ENCODE measurements around the gene RBMX.
"Not testable (repeated sequence)": the region's sequence is repeated elsewhere in the genome, so short reads cannot be mapped to it uniquely, and the experiment has no call there.

Gene RBMX

DNA sequence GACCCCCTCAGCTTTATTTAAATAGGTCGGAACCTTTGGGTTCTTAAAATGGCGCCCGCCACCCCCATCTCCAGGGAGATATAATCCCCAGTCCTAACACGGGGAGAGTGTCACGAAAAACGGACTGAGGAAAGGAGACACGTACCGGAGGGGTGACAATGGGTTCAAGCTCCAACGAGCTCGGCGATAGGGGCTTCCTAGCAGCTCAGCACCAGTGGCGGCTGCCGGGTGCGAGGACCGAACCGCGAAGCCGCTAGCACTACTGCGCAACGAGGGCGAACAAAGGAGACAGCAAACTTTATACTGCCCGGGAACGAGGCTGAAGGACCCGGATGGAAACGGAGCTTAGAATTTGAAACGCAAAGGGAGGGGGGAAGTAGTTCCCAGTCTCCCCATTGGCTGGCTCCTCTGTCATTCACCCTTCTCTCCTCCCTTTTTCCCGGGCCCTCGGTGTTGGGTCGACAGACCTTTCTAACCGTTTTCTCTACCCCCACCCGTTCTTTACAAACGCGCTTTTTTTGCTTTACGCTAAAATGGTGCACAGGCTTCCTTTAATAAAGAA is at the start of gene RBMX:
Gene RBMX, minus strand, starts transcription at position 274 of the 562 bp plus-strand sequence. CDS start 1,298 bp downstream, outside the sequence.
- peak; percentile 73 to 76 for DNase-seq (ENCODE audit: low read depth in 2 of 2)

DNA sequence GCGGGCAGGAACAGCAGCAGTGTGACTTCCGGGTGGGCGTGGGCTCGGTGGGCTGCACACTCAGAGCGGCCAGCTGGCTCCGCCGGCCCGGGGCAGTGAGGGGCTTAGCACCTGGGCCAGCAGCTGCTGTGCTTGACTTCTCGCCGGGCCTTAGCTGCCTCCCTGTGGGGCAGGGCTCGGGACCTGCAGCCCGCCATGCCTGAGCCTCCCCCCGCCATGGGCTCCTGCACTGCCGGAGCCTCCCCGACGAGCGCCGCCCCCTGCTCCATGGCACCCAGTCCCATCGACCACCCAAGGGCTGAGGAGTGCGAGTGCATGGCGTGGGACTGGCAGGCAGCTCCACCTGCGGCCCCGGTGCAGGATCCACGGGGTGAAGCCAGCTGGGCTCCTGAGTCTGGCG is 40.9 kb upstream of the RBMX start:
- DNase-seq (ENCODE audit: low read depth in 2 of 2): not testable (repeated sequence)

DNA sequence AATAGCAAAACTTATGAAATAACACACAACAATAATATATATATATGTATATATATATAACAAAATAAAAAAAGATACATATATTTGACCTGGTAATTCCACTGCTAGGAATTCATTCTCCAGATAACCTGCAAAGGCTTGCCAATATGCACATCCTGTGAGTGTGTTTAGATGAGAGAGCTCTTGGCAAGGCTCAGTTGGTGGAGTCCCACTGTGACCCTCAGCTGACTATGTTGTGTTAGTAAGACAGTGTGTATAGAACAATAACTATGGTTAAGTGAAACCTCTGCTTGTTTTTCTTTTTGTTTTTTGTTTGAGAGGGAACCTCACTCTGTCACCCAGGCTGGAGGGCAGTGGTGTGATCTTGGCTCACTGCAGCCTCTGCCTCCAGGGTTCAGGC is 39.5 kb upstream of the RBMX start:
- no peak for DNase-seq (ENCODE audit: low read depth in 2 of 2)

DNA sequence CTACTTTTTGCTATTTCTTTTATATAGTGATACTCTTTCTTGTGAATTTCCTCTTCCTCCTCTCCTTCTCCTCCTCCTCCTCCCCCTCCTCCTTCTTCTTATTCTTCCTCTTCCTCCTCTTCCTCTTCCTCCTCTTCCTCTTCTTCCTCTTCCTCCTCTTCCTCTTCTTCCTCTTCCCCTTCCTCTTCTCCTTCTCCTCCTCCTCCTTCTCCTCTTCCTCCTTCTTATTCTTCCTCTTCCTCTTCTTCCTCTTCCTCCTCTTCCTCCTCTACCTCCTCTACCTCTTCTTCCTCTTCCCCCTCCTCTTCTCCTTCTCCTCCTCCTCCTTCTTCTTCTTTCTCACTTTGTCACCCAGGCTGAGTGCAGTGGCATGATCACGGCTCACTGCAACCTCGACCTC is 36.3 kb upstream of the RBMX start:
- DNase-seq (ENCODE audit: low read depth in 2 of 2): no peak

DNA sequence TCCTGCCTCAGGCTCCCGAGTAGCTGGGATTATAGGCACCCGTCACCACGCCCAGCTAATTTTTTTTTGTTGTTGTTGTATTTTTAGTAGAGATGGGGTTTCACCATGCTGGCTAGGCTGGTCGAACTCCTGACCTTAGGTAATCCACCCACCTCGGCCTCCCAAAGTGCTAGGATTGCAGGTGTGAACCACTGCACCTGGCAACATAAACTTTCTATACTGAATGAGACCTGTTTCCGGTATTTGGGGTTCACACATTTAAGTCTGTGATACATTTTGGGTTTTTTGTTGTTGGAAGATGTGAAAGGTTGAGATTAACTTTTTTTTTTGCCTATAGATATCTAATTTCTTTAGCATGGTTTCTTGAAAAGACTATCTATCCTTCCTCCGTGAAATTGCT is 31.1 kb upstream of the RBMX start:
- not testable (repeated sequence) for DNase-seq (ENCODE audit: low read depth in 2 of 2)

DNA sequence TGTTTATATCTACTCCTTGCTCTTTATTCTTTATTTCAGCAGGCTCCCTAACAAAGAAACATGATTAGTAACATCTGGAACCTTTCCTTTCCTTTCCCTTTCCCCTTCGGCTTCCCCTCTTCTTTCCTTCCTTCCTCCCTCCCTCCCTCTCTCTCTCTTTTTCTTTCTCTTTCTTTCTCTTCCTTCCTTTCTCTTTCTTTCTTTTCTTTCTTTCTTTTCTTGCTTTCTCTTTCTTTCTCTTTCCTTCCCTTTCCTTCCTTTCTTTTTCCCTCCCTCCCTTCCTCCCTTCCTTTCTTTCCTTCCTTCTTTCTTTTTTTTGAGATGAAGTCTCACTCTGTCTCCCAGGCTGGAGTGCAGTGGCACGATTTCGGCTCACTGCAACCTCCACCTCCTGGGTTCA is 30.7 kb upstream of the RBMX start:
- no peak for DNase-seq (ENCODE audit: low read depth in 2 of 2)

DNA sequence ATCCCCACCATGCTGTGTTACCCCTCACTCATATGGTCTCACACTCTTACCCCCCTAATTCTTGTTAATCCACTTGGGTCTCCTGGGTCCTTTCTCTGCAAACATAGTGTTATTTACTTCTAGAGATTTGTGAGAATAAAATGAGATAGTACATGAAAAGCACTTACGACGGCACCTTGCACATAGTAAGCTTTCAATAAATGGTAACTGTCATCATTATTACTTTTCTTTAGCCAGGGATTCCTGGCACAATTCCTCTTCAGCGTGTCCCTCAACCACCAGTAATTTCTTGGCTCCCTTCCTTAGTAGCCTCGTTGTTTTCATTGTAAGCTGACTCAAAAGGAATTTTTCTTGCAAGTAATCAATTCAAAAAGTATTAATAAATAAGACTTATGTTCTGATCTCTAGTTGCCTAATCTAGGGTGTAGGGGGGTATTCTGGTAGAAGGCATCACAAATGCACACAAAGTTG is 30.1 kb upstream of the RBMX start:
- DNase-seq (ENCODE audit: low read depth in 2 of 2): no peak

DNA sequence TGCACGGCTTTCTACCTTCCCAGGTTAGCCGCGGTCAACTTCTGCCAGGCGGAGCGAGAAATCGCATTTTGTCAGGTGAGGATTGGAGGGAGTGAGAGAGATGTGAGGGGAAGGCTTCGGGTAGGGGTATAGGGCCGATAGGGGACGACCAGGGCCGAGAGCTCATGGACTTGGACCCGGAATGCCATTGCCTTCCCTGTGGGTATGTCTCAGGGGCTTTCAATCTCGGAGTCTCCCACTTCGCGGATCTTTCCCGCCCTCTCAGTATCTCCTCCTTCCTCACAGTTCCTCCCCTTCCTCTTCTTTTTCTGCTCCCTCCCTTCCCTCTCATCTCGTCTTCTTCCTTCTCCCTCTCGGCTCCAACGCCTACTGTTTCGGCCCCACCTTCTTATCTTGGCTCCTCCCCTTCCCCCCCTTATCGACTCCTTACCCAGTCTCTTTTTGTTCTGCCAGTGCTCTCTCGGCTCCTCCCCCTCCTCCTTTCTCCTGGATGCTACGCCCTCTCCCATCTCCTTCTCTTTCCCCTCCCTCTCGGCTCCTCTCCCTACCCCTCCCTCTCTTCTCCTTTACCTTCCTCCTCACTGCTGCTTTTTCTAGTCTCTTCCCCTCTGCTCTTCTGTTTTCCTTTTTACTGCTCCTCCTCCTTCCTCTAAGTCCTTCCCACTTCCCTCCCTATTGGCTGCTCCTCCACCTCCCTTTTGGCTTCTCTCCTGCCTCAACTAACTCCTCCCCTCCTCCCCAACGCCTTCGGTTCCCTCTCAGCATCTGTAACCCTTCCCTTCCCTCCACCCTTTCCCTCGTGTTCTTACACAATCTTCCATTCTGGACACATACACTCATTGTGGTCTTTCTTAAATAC is 29.4 kb upstream of the RBMX start:
- peak in 1 of 2 donors; percentile 33 for DNase-seq (ENCODE audit: low read depth in 2 of 2)

GRCh38 chrX:136909119-136909705 is 28.7 kb upstream of the RBMX start:
- DNase-seq (ENCODE audit: low read depth in 2 of 2): peak; percentile 41 to 53

GRCh38 chrX:136907621-136908020 is 27.1 kb upstream of the RBMX start:
- DNase-seq (ENCODE audit: low read depth in 2 of 2): no peak

DNA sequence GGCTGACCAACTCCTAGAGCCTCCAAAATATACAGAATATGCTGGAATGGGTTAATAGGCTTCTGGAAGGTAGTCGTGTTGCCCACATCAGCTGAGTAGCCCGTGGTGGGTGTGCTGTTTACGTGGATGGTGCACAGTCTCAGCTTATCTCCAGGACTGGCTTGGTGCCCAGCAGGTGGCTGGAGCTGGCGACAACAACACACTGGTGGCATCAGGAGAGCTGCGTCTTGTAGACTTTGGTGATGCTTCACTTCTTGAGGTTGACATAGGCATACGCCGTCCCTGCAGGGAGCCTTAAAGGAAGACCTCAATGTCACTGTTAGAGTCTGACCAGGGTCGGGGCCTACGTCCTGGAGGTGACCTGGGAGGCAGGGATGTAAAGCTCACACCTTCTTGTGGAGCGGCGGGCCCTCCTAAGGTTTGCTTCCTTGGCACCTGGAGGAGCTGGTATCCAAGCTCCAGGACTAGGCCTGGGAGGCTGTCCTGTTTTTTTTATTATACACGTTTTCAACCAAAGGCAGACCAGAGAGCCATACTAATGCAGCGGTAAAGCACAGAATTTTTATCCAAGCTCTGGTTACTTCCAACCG is 26.5 kb upstream of the RBMX start:
- no peak for DNase-seq (ENCODE audit: low read depth in 2 of 2)

GRCh38 chrX:136904067-136904466 is 23.5 kb upstream of the RBMX start:
- not testable (repeated sequence) for DNase-seq (ENCODE audit: low read depth in 2 of 2)

GRCh38 chrX:136900071-136900470 is 19.5 kb upstream of the RBMX start:
- not testable (repeated sequence) for DNase-seq (ENCODE audit: low read depth in 2 of 2)

DNA sequence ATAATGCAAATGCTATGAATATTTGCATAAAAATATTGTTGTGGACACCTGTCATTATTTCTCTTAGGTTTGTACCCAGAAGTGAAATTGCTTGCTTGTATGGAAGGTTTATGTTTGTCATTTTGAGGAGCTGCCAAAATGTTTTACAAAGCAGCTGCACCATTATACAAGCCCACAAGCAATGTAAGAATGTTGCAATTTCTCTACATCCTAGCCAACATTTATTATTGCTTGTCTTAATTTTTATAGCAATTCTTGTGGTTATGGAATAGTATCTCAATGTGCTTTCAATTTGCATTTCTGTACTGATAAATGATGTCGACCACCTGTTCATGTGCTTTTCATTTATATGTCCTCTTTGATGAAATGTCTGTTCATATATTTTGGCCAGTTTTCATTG is 18.7 kb upstream of the RBMX start:
- no peak for DNase-seq (ENCODE audit: low read depth in 2 of 2)

GRCh38 chrX:136898752-136899151 is 18.2 kb upstream of the RBMX start:
- DNase-seq (ENCODE audit: low read depth in 2 of 2): not testable (repeated sequence)

GRCh38 chrX:136896121-136896914 is 15.8 kb upstream of the RBMX start:
- DNase-seq (ENCODE audit: low read depth in 2 of 2): no peak

GRCh38 chrX:136892412-136892811 is 11.9 kb upstream of the RBMX start:
- no peak for DNase-seq (ENCODE audit: low read depth in 2 of 2)

GRCh38 chrX:136890596-136890995 is 10.1 kb upstream of the RBMX start:
- not testable (repeated sequence) for DNase-seq (ENCODE audit: low read depth in 2 of 2)

DNA sequence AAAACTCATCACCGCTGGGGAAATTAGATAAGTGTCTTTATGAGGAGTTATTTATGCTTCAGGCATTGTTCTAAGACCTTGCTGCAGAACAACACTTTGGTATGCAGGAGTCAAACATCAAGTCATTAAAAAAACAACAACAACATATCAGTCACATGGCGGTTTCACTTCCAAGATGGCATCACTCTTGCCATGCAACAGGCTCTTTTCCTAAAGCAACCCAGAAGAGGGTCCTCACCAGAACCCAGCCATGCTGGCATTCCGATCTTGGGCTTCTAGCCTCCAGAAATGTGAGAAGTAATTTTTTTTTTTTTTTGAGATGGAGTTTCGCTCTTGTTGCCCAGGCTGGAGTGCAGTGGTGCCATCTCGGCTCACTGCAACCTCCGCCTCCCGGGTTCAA is 8.7 kb upstream of the RBMX start:
- no peak for DNase-seq (ENCODE audit: low read depth in 2 of 2)

DNA sequence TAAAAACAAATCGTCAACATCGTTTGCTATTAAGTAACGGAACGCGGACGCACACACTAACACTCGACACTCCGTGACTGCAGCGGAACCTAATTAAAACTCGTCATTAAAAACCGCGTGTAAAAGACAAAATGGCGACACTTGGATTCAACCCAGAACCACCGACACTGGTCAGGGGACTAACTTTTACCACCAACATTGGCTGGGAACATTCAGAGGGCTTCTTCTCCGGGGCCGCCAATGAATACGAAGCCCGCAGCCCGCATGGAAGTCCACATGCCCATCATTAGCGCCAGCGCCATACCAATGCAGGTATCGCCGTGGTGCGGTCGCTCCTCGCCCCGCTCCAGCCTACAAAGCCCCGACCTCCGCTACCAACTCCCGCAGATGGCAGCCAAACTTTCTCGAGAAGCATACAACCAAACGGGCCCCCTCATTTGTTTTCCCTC is 498 bp downstream of the RBMX start:
- peak in 1 of 2 donors; percentile 3 for DNase-seq (ENCODE audit: low read depth in 2 of 2)

DNA sequence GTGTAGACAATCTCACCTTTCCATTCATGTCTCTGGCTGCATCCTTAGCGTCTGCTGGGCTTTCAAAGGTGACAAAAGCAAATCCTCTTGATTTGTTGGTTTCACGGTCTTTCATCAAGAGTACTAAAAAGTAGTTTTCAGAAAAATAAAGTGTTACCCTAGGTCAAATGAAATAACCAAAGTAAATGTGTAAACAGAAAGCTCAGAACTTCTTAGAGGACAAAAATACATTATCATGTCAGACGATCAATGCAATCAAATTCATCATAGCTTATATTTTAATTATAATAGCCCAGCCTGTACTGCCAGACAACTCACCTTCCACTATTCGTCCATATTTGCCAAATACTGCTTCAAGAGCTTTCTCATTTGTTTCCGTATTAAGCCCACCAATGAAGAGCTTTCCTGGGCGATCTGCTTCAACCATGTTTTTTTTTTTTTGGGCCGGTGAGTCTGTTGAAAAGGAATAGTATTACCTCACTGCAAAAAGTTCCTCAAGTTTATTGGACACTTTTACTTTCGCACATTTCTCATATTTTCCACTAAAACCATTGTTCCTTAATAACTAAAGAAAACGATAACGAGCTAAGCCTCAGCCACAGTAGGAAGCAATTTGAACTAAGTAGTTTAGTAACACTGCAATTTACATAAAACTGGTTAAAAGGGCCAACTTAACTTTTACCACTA is 1.4 kb downstream of the RBMX start:
- no peak for DNase-seq (ENCODE audit: low read depth in 2 of 2)
